ENCODE data around the gene RRAGB.
"Not testable (repeated sequence)": the region's sequence is repeated elsewhere in the genome, so short reads cannot be mapped to it uniquely, and the experiment has no call there.

Gene RRAGB

DNA sequence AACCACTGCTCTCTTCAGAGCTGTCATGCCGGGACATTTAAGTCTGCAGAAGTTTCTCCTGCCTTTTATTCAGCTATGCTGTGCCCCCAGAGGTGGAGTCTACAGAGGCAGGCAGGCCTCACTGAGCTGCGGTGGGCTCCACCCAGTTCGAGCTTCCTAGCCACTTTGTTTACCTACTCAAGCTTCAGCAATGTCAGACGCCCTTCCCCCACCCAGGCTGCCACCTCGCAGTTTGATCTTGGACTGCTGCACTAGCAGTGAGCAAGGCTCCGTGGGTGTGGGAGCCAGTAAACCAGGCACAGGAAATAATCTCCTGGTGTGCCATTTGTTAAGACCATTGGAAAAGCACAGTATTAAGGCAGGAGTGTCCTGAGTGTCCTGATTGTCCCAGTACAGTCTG lies 56.9 kb downstream of the RRAGB start:
- DNase-seq = not testable (repeated sequence)

DNA sequence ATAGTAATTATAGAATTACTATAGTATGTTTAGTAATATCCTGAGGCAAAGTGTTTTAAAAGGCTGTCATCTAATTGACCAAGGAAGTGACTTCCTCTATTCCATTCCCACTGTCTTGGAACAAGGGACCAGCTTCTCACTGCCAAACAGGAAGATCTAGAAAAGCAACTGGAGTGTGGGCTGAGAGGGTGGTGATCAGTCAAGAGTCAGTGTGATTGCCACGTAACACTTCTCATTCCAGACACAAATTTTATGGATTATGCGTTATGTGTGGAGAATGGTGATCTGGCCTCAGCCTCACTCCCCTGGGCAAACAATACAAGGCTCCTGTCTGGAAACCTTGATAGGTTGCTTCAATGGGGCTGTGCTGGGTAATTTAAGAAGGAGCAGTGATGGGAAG lies 60.0 kb downstream of the RRAGB start:
- DNase-seq = no peak

GRCh38 chrX:55778322-55778721 lies 60.8 kb downstream of the RRAGB start:
- DNase-seq = no peak

DNA sequence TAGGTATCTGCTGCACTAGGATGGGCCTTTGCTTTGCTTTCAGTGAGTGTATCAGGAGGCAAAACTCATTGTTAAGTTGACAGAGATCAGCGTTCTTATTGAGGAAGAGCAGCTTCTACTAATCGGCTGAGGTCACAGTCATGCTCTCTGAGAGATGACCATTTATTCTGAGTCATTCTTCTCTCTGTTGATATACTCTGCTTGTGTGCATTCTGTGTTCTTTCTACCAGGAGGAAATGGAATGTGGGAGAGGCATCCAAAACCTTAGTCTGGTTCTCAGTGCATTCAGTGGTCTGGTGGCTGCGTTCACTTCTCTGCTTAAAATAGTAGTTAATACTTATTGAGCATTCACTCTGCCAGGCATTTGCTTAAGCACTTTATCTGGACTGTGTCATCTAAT lies 66.2 kb downstream of the RRAGB start:
- DNase-seq = no peak

- no peak for DNase-seq
Measured at GRCh38 chrX:55787063-55787462, 69.5 kb downstream of the RRAGB start.

DNA sequence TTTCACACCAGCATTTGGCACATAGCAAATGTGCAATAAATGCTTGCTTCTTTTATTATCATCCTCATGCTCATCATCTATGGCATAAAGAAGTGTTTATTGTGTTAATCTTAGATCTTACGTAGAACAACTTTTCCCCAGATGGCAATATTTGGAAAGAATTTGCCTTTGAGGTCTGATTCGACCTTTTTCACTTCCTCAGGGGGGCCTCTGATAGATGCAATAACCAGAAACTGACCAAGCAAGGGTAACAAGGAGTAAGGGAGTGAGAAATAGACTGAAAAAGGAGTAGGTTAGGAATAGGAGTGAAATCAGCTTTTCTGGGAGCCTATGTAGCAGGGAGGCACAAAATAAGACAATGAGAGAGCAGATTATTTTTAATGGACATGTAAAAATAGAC lies 70.2 kb downstream of the RRAGB start:
- DNase-seq = no peak

GRCh38 chrX:55794405-55794804 lies 76.9 kb downstream of the RRAGB start:
- no peak for DNase-seq

DNA sequence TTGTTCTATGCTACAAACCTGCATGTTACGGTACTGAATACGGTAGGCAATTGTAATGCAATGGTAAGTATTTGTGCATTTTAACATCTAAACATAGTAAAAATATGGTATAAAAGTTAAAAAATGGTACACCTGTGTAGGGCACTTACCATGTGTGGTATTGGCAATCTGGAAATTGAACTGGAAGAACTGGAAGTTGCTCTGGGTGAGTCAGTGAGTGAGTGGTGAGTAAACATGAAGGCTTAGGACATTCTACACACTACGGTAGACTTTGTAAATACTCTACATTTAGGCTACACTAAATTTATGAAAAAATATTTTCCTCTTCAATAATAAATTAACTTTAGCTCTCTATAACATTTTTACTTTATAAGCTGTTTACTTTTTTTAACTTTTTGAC lies 78.9 kb downstream of the RRAGB start:
- no peak for DNase-seq

DNA sequence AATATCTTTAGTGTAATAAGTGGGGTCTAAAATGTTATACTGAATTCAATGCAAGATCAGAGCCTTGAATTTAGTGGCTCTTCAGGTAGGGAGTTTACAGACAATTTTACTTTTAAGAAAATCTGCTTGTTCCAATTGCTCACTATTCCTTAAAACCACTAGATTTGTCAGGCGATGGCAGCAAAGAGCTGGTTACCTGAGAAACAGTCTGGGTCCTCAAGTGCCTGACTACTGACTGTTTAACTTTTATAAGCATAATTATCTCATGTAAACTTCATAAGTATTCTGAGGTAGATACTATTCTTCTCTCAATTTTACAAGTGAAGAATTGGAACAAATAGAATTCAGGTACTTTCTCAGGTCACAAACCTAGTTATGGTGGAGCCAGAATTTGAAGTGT lies 84.3 kb downstream of the RRAGB start:
- no peak for DNase-seq

All from stimulated activated CD4-positive, alpha-beta T cell treated with anti-CD3 and anti-CD28 coated beads, Interleukin-4, amount 100 ng/mL, for 24 hours (primary cell).